ENCODE results near the gene LAD1.
A peak's percentile ranks its signal among the peaks of the same experiment; 100 is the strongest.

LAD1 gene

GRCh38 chr1:201384406-201384782 is 14.7 kb downstream of the LAD1 start:
- Histone ChIP-seq H3K4me3 (ENCODE audit: low read depth, low read length) (no peak overlapping the region), H3K27me3 (replicated peaks) (peaks cover 6% of the 10 kb centered on the region), H3K36me3 (replicated peaks) (no peaks in the 10 kb centered on the region), H3K27ac (no peak overlapping the region)
- no peak for DNase-seq
- in situ Hi-C loops (cut with HindIII; ENCODE audit: low pct_ligation_motif_present, low sequenced_read_pairs) = no loop called here
- no peak for TF ChIP-seq CTCF (IDR thresholded peaks at IDR 0.05; ENCODE audit: low read depth, low read length, missing control alignments)

- Histone ChIP-seq H3K36me3 (replicated peaks) (no peaks in the 10 kb centered on the region), H3K27me3 (replicated peaks) (peaks cover 6% of the 10 kb centered on the region), H3K4me3 (ENCODE audit: low read depth, low read length) (no peak overlapping the region), H3K27ac (no peak overlapping the region)
- in situ Hi-C loops (cut with HindIII; ENCODE audit: low pct_ligation_motif_present, low sequenced_read_pairs) = no loop called here
- TF ChIP-seq CTCF (IDR thresholded peaks at IDR 0.05; ENCODE audit: low read depth, low read length, missing control alignments) = no peak
- DNase-seq = peak; percentile 84
These were observed 15.3 kb downstream of the LAD1 start for GRCh38 chr1:201383647-201384405.

- in situ Hi-C loops (cut with HindIII; ENCODE audit: low pct_ligation_motif_present, low sequenced_read_pairs) = no loop called here
- no peak overlapping the region for H3K27ac ChIP-seq
- no peak for TF ChIP-seq CTCF (IDR thresholded peaks at IDR 0.05; ENCODE audit: low read depth, low read length, missing control alignments)
- no peak overlapping the region for H3K4me3 ChIP-seq (ENCODE audit: low read depth, low read length)
- H3K36me3 ChIP-seq (replicated peaks) = no peaks in the 10 kb centered on the region
- H3K27me3 ChIP-seq (replicated peaks) = peaks cover 5% of the 10 kb centered on the region
- no peak for DNase-seq
These were observed 18.0 kb downstream of the LAD1 start for GRCh38 chr1:201381130-201381529.

- no peak for DNase-seq
- Histone ChIP-seq H3K36me3 (replicated peaks) (no peaks in the 10 kb centered on the region), H3K27me3 (replicated peaks) (peaks cover 8% of the 10 kb centered on the region), H3K4me3 (ENCODE audit: low read depth, low read length) (no peak overlapping the region), H3K27ac (no peak overlapping the region)
- no peak for TF ChIP-seq CTCF (IDR thresholded peaks at IDR 0.05; ENCODE audit: low read depth, low read length, missing control alignments)
- in situ Hi-C loops (cut with HindIII; ENCODE audit: low pct_ligation_motif_present, low sequenced_read_pairs) = no loop called here
These were observed 19.3 kb downstream of the LAD1 start for GRCh38 chr1:201379733-201380242.

GRCh38 chr1:201378804-201379203 is 20.3 kb downstream of the LAD1 start:
- Histone ChIP-seq H3K4me3 (ENCODE audit: low read depth, low read length) (no peak overlapping the region), H3K36me3 (replicated peaks) (no peaks in the 10 kb centered on the region), H3K27ac (no peak overlapping the region), H3K27me3 (replicated peaks) (peaks cover 12% of the 10 kb centered on the region)
- DNase-seq = no peak
- TF ChIP-seq CTCF (IDR thresholded peaks at IDR 0.05; ENCODE audit: low read depth, low read length, missing control alignments) = no peak
- in situ Hi-C loops (cut with HindIII; ENCODE audit: low pct_ligation_motif_present, low sequenced_read_pairs) = no loop called here
